ENCODE measurements around the gene LGALS3. TPM values are rescaled to one million over a fixed set of nuclear protein-coding genes. Genes with fewer than 3 reads are reported as not detected.

The LGALS3 gene
- total RNA-seq, 2 donors from 2014 or later, result 195 to 237 TPM

DNA sequence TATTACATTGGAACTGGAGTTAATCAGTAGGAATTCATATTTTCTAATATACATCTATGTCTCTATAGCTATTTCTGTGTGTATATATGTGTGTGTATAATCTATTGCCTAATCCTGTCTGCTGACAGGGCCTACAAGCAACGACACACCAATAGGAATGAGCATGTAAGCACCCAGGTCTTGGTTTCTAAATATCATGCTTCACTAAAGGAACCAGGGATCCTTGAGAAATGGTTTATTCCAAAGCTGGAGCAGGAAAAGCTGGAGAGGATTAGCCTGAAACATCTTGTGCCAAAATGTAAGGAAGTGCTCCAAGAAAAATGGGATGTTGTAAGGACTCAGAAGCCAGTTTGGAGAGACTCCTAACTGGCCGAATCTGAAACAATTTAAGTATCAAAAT is 29.3 kb upstream of the LGALS3 start:
- TF ChIP-seq, protein P1, sequence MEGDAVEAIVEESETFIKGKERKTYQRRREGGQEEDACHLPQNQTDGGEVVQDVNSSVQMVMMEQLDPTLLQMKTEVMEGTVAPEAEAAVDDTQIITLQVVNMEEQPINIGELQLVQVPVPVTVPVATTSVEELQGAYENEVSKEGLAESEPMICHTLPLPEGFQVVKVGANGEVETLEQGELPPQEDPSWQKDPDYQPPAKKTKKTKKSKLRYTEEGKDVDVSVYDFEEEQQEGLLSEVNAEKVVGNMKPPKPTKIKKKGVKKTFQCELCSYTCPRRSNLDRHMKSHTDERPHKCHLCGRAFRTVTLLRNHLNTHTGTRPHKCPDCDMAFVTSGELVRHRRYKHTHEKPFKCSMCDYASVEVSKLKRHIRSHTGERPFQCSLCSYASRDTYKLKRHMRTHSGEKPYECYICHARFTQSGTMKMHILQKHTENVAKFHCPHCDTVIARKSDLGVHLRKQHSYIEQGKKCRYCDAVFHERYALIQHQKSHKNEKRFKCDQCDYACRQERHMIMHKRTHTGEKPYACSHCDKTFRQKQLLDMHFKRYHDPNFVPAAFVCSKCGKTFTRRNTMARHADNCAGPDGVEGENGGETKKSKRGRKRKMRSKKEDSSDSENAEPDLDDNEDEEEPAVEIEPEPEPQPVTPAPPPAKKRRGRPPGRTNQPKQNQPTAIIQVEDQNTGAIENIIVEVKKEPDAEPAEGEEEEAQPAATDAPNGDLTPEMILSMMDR (IDR thresholded peaks at IDR 0.05), result no peak
- Histone ChIP-seq H3K27me3 (replicated peaks; ENCODE audit: insufficient read depth) (no peaks in the 10 kb centered on the region), H3K4me3 (no peak overlapping the region), H3K27ac (peak overlapping the region; percentile 18 to 37), H3K4me1 (ENCODE audit: control insufficient read depth in 1 of 2, low read depth in 2 of 2) (peaks cover 37 to 56% of the 10 kb centered on the region in 2 donors), H3K36me3 (no peaks in the 10 kb centered on the region), H3K9me3 (no peaks in the 10 kb centered on the region)
- DNase-seq (ENCODE audit: low spot score) (no peak), ATAC-seq (ENCODE audit: insufficient number of reproducible peaks, low FRiP score, low read depth) (no peak)

DNA sequence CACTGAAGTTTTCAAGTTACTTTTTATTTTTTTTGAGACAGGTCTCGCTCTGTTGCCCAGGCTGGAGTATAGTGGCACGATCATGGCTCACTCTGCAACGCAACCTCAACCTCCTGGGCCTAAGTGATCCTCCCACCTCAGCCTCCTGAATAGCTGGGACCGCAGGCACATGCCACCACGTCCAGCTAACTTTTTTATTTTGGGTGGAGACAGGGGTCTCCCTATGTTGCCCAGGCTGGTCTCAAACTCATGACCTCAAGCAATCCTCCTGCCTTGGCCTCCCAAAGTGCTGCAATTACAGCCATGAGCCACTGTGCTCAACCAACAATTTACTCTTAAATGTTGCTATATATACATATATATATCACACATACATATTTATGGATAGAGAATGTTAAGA is 27.4 kb upstream of the LGALS3 start:
- Histone ChIP-seq H3K9me3 (no peaks in the 10 kb centered on the region), H3K27ac (peak overlapping the region; percentile 60 to 79), H3K4me1 (ENCODE audit: control insufficient read depth in 1 of 2, low read depth in 2 of 2) (peaks cover 42 to 67% of the 10 kb centered on the region in 2 donors), H3K36me3 (no peaks in the 10 kb centered on the region), H3K4me3 (no peak overlapping the region), H3K27me3 (replicated peaks; ENCODE audit: insufficient read depth) (no peaks in the 10 kb centered on the region)
- TF ChIP-seq, protein P1 (IDR thresholded peaks at IDR 0.05), result no peak
- DNase-seq (ENCODE audit: low spot score) (no peak), ATAC-seq (ENCODE audit: insufficient number of reproducible peaks, low FRiP score, low read depth) (no peak)

DNA sequence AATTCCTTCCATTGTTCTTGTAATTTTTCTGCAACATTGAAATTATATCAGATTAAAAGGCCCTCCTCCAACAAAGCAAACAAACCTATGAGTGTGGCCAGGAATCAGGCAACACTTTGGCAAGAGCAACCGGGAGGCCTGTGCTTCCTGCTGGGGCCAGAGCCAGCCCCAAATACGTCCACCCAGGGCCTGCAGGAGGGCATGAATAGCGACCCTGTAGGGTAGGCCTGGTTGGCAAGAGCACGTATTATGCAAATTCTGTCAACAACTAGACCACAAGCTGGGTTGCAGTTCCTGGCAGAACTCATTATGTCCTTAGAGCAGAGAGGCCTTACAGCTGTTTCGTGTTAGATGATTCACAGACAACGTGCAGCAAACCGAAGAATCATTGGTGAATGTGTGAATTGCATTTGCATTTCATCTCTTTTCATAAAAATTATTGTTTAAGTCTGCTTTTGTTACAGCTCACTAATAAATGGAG is 26.9 kb upstream of the LGALS3 start:
- Histone ChIP-seq H3K27ac (peak overlapping the region; percentile 60 to 79), H3K27me3 (replicated peaks; ENCODE audit: insufficient read depth) (no peaks in the 10 kb centered on the region), H3K4me3 (no peak overlapping the region), H3K9me3 (no peaks in the 10 kb centered on the region), H3K36me3 (no peaks in the 10 kb centered on the region), H3K4me1 (ENCODE audit: control insufficient read depth in 1 of 2, low read depth in 2 of 2) (peaks cover 47 to 72% of the 10 kb centered on the region in 2 donors)
- DNase-seq (ENCODE audit: low spot score), result no peak
- TF ChIP-seq, protein P1 (IDR thresholded peaks at IDR 0.05), result no peak
- peak; percentile 30 for ATAC-seq (ENCODE audit: insufficient number of reproducible peaks, low FRiP score, low read depth)

DNA sequence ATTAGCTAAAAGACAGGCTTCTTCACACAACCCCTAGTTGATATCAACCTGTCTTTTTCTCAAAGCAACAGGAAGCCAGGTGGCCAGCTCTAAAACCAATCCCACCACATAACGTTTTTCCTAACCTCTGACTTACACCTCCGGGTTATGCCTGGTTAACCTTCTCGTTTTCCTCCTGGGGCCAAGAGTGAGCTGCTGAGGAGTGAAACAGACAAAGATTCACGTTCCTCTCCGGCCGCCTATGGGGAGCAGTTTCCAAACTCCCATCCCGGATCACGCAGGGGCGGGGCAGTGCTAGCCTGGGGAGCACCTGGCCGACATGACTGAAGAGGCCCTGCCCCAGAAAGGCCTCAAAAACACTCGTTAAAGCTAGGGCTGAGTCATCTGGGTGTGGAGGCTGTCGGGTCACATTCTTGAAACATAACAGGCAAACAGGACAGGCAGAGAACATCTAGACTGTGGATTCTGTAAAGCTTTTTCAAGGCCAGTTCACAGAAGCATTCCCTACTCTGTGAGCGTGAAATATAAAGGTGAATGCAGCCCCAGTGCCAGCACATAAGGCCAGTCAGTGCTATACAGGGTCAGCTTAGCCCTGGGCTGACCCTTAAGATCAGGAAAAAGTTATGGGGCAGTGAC is 25.9 kb upstream of the LGALS3 start:
- no peak overlapping the region for H3K4me3 ChIP-seq
- TF ChIP-seq, protein P1 (IDR thresholded peaks at IDR 0.05), result no peak
- no peak for ATAC-seq (ENCODE audit: insufficient number of reproducible peaks, low FRiP score, low read depth)
- peaks cover 51 to 82% of the 10 kb centered on the region in 2 donors for H3K4me1 ChIP-seq (ENCODE audit: control insufficient read depth in 1 of 2, low read depth in 2 of 2)
- DNase-seq (ENCODE audit: low spot score), result peak; percentile 31
- H3K9me3 ChIP-seq, result no peaks in the 10 kb centered on the region
- H3K36me3 ChIP-seq, result no peaks in the 10 kb centered on the region
- peak overlapping the region; percentile 60 to 79 for H3K27ac ChIP-seq
- H3K27me3 ChIP-seq (replicated peaks; ENCODE audit: insufficient read depth), result no peaks in the 10 kb centered on the region

DNA sequence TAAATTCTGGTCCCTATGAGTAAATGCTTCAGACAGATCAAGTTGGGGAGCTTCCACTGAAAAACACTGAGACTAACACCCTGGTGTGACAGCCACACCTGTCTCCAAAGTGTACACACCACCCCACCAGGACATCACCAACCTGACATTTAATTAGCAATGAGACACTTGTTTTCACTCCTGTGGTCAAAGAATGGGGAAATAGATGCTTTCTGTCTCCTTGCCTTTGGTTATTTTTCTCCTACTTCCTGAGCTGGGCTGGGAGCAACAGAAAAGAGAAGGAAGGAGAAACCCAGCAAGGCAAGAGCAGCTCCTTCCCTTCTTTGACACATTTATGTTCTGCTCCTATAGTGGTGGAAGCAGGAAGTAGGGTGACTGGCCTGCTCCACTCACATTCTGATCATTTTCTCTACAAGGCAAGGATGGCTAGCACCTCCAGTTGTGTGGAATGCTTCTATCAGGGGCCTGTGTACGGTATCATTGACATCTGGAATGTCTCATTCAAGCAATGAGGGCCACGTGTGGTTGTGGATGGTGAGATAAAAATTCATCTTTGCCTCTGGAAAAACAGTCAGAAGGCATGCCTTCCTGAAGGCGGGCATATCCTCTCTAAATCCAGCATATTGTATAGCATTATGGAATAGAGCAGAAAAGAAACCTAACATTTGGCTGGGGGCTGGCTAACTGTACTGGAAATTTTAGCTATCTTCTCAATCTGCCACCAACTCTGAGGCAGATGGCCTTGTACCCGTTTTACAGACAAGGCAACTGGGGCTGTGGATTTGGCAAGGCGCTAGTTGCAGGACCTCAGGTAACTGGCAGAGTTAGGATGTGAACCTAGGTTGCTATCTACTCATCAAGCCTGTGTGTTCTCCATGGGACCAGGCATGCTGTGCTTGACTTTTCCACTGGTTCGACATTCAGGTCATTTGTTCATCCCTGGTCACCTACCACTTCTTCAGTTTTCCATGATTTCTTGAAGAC is 24.8 kb upstream of the LGALS3 start:
- Histone ChIP-seq H3K27me3 (replicated peaks; ENCODE audit: insufficient read depth) (no peaks in the 10 kb centered on the region), H3K27ac (peak overlapping the region; percentile 60 to 79), H3K4me3 (no peak overlapping the region), H3K36me3 (no peaks in the 10 kb centered on the region), H3K9me3 (no peaks in the 10 kb centered on the region), H3K4me1 (ENCODE audit: control insufficient read depth in 1 of 2, low read depth in 2 of 2) (peaks cover 49 to 83% of the 10 kb centered on the region in 2 donors)
- ATAC-seq (ENCODE audit: insufficient number of reproducible peaks, low FRiP score, low read depth), result no peak
- DNase-seq (ENCODE audit: low spot score), result no peak
- TF ChIP-seq, protein P1 (IDR thresholded peaks at IDR 0.05), result no peak

Data from thoracic aorta (tissue), 2 donors.